GM21447 (cell line): ENCODE measurements around the gene EGFR.
"Not testable (repeated sequence)": the region's sequence is repeated elsewhere in the genome, so short reads cannot be mapped to it uniquely, and the experiment has no call there.

ENCODE experiments used
- ATAC-seq: cut with Tn5 transposase; IDR thresholded peaks from one replicate; pipeline ENCODE4 v1.9.1; 2021; ENCODE audit not compliant: unreplicated experiment

The EGFR gene

DNA sequence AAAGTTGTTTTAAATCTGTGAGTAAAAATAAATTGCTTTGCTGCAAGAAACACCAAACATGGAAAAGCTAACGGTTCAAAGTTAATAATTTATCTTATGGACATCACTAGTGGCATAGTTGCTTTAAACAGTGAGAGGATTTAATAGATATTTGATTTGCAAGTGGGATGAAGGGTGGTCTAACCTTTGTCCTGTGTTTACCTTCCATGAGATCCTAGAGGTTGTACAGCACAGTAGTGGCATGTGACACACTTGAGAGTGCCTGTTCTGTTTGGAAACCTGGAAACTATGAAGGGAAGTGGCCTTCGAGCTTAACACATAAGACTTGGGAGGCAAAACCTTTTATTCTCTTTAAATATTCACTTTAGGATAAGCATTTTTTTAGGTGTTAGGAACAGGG is 16.0 kb downstream of the EGFR start:
- ATAC-seq: no peak

DNA sequence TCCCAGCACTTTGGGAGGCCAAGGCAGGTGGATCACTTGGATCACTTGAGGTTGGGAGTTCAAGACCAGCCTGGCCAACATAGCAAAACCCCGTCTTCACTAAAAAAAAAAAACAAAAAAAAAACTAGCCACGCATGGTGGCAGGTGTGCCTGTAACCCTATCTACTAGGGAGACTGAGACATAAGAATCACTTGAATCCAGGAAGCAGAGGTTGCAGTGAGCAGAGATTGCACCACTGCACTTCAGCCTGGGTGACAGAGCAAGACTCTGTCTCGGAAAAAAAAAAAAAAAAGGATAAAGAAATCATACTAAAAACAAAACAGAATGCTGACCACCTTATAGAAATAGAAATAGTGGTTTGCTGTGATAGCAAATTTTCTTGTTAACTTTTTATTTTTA is 16.6 kb downstream of the EGFR start:
- not testable (repeated sequence) for ATAC-seq

DNA sequence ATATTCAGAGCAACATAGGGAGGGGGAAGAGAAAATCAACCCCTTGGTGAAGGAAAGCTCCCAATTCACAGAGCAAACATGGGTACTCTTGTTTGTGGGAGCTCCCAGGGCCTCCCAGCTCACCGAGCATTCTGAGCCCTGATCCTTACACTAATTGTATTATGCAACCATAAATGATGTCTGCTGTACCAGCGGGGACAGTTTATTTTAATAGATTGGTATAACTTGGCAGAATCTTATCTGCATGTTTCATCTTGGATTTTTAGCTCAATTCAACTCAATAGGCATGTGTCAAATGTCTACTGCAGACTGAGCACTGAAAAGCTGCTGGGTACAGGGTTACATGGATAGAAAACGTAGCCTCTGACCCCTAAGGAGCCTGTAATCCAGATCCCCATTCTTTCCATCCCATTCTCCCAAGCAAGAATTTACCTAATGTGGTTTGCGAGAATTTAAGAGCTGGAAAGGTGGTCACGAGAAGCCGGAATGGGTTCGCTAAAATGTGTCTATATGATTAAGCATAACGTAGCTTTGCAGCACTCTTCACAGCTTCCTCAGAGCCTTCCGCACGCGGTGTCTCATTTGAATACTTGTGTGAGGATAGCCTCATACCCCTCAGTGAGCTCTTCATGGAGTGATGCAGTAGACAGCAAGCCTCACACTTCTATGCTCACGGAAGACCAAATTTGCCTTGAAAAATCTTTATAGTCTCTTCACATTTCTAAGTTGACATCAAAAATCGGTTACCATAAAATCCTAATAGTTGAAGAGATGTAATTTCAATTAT is 18.3 kb downstream of the EGFR start:
- ATAC-seq: no peak

DNA sequence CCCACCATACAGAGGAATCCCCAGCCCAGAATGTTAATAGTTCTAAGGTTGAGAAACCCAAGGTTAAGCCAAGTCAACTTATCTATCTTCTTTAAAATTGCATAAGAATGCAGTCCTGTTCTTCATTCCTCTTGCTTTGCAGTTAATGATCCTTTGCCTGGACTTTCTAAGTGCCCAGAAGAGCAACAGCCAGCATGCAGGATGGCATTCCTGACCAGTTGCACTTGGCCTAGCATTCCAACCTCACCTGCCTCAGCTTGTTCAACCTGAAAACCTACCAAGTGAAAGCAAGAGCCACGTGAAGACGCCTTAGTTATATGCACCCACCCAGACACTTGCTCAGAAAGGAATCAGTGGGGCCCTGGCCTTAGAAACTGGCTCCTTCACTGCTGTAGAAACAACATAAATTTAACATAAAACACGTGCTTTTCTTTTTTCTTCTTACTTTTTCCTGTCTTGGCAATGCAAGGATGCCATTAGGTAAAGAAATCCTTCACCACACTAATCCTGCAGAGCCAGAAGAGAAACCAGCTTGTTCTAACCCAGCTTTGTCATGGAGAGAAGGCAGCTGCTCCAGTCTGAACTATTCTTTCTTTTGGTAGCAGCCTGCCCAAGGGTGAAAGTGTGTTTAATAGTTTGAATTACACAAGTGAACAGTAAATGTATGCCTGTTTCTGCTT is 25.0 kb downstream of the EGFR start:
- ATAC-seq: no peak

DNA sequence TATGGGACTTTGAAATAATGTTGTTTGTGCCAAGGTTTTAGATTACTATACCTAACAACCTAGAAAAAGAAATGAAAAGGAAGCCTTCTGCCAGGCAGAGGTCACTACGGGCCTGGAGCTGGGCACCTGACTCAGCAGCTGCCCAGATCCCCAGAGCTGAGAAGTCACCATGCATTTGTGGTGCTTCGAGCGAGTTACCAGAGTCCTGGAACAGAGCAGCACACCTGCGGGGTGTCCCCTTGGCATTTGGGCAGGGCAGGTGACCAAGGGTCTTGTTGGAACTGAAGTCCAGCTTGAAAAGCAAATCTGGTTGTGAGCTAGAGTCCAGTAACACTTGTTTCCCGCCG is 25.5 kb downstream of the EGFR start:
- no peak for ATAC-seq

DNA sequence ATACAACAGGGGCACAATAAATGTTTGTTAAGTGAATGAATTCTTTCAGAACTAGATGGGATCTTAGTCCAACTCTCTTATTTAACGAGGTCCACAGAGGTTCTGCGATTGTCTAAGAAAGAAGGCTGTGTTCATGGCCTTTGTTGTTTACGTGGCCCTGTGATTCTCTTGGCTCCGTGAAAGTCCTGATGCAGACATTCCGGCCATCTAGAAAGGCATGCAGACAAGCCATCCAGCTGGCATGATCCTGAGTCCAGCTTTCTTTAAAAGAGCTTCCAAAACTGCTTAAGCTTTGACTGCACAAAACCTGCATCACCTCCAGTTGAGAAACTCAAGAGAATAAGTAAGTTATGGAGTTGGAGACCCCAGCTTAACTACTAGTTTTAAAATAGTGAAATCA is 26.0 kb downstream of the EGFR start:
- ATAC-seq: no peak

DNA sequence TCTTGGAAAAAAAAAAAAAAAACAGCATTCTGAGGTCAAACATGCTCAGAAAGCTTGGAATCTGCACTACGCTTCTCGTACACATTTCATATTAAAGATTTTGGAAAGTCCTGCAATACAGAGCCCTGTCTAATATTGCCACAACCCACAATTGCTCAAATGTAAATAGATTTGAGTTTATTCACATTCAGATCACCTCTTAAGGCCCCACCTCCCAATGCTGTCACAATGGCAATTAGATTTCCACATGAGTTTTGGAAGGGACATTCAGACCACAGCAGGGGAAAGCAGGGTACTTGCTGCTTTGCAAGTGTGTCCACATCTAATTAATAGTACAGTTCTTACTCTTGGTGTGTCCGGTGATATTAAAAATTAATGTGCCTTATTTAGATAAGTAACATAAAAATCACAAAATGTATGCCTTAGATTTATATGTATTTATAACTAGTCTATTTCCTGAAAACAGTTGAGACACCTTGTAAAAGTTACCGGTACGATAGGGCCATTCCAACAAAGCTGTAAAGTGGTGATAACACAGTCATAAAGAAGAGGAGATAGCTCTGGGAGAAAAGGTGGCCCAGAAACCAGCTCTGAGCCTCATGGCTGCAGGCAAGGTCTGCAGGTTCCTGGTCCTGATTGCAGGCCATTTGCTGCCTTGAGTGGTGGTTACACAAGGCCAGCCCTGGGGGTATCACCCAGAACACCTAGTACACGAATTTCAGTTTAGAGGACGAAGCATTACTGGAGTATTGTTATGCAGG is 27.9 kb downstream of the EGFR start:
- no peak for ATAC-seq

DNA sequence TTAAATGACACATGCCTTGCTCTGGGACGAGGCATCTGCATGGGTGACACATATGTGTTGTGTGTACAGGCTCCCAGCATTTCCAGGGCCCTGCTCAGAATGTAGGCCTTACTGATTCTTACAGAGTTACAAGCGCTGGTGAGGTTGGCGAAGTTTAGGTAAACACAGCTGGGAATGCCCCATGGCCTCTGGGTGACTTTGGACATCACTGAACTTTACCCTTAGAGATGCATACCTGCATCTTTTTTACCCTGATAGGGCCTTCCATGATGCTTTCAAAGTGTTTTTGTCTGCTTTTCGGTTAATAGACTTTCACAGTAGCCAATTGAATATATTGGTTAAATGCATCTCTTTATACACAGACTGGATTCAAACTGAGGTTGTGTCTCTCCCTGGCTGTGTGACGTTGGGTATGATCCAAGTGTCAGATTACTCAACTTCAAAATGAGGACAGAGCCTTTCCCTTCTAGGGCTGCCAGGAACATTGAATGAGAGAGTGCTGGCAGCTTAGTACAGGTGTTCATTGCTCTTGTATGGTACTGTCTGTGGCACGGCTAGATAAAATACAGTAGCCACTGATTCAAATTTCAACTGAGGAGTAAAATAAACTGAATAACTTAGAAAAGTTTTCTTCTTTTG is 29.5 kb downstream of the EGFR start:
- no peak for ATAC-seq

DNA sequence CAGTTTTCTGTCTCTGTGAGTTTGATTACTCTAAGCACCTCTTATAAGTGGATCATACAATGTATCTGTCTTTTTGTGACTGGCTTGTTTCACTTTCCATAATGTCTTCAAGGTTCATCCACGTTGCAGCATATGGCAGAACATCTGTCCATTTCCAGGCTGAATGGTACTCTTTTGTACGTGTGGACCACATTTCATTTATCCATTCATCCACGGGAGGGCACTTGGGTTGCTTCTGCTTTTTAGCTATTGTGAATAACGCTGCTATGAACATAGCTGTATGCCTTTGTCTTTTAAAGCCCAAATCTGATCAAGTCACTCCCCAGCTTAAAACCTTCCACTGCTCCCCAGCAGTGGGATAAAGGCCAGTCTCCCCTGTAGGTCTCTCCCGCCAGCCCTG is 31.5 kb downstream of the EGFR start:
- ATAC-seq: no peak

DNA sequence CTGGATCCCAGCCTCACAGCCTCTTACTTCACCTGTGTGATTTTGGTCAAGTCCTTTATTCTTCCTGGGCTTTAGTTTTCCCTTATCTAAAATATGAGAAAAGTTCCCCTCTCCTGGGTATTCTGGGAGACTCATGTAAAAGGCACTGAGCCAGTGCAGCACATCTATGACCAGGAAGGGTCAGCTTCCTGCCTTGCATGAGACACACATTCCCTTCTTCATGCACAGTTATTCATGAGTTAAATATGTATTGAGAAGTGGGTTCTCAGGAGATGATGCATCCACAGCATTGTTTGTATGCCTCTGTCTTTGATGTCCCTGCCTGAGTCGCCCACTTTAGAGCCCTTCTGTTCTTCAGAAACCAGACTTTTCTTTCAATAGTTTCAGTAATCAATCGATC is 33.3 kb downstream of the EGFR start:
- no peak for ATAC-seq

DNA sequence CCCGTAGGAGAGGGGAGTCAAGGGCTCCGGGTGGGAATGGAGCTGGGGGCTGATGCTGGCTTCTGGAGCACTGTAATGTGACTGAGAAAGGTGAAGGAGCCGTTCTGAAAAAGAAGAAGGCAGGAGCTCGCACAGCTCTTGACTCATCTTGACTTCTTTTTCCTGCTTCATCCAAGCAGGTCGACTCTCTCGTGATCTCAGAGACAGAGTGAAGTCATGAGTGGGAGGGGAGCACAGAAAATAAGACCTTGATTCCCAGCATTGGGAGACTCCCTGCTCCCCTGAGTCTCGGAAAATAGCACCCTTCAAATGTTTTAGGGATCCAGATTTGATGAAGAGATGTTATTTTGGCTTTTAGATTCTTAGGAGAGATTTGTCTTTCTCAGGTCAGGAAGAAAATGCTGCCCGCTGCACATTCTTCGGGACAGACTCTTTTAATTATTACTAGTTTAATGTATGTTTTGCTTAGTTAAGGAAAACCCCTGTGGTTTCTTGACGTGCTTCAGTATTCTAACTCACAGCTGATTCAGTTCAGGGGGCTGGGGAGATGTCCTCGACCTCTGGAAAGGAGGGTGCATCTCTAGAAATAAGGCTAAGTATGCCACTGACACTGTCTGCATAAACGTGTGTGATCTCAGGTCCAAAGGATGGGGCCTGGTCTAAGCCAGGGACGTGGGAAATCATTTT is 34.1 kb downstream of the EGFR start:
- ATAC-seq: no peak

DNA sequence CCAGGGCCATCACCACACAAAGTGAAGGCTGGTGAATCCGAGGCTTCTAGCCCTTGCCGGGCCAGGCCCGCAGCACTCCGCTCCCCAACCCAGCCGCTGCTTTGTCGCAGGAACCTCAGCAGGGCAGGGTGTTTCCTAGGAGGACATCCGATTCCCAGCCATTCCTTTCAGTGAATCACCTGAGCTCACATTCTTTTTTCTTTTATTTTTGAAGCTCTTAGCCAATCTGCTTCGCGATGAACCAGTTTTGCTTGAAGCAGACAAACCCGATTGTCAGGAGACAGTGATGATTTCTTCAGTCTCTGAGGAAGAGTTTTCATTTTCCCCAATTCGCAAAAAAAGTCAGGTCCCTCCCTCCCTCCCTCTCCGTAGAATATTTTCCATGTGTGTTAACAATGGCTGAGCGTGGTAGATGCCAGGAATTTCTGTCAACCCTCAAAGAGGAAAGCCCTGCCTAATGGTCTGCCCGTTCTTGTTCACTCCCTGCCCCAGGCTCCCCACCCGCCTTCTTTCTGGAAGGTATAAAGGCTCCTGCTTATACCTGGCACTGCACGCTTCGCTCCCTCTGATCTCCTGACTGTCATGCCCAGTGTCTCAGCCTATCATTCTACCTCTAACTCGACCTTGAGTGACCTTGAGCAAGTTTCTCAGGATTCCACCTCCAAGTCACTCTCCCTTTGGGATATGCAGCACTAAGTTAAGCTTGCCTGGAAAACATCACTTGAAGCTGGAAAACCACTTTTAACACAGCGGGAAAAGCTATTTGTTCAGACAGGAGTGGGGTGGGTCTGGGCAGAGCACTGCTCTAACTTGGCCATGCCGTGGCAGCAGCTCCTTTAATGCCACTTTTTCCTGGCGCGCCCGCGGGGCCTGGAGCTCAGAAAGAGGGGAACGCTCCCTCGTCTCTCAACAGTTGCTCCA is 35.1 kb downstream of the EGFR start:
- no peak for ATAC-seq

DNA sequence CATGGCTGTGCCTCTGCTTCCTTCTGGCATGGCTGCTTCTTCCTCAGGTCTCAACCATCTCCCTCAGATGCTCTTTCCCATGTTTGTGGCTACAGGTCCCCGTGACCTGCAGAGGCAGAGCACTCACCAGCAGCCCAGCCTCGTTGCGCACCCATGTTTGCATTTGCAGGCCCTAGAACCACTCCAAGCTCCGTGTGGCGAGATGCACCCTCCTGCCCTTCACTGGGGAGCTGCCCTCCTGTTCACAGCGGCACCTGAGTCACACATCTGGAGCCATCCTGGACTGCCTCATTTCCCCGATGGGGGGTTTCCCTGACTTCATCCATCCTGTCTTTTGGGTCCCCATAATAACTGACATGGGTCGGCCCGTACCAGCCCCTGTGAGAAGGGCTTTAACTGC is 35.9 kb downstream of the EGFR start:
- ATAC-seq: no peak

DNA sequence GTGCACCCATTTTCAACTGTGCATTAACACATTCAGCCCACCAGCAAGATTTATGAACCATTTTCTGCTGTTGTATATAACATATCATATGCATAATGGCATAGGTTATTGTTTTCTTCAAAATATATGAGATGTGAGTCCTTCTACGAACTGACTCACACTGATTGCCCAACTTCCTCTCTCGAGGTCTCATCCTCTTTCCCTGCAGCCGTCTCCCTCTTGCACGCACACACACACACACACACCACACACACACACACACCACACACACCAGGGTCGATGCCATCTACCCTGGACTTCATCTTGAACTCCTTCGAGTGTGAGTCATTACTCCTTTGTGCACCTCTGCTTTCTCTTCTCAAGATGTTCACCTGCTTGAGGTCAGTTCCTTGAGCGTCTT is 36.7 kb downstream of the EGFR start:
- no peak for ATAC-seq

DNA sequence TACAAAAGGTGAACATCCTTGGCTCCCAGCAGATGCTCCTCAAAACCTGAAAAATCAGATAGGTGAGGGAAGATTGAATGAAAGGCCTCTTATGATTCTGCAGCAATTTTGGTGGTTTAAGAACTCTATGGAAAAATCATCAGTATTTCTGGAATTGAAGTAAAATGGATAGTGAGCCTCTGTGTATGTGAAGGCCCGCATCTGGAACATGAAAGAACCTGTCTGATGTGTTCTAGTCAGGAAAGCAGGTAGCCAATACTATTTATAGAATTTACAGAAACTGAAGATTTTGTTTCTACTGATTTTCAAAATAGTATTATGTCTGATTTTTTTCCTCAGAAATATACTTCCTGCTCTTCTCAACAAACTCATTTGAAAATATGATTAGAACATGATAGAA is 37.3 kb downstream of the EGFR start:
- ATAC-seq: no peak

DNA sequence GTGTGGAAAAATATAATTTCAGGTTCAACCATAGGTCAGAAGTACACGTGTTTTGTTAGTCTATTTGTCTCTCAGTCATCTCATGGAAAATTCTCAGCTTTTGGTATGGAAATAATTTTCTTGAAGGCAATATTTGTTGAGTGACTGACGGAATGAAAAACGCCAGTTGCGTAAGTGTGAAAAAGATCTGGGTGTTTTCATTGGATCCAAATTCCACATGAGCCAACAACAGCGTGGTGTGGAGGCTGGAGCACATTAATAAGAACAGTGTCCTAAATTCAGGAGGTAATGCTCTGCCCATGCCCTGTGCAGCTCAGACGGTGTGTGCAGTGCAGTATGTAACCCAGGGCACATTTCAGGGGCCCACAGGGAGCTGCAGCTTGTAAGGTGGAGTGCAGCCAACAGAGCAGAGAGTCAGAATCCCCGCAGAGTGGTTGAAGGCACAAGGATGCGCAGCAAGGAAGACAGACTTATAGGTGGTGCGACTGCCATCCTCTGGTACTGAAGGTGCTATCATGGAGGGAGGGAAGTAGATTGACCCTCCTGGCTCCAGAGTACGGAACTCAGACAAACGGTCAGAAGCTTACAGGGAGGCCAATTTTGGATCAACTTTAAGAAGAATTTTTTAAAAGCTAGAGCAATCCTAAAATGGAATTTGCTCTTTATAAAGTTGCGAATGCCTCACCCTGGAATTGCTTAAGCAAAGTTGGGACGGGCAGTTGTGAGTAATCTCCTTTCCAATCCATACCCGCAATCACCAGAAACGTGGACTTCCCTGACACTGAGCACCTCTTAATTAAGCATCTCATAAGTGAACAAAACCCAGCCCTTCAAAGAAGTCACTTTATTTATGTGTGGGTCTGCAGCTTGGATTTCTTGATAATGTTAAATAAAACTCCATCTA is 38.0 kb downstream of the EGFR start:
- no peak for ATAC-seq

DNA sequence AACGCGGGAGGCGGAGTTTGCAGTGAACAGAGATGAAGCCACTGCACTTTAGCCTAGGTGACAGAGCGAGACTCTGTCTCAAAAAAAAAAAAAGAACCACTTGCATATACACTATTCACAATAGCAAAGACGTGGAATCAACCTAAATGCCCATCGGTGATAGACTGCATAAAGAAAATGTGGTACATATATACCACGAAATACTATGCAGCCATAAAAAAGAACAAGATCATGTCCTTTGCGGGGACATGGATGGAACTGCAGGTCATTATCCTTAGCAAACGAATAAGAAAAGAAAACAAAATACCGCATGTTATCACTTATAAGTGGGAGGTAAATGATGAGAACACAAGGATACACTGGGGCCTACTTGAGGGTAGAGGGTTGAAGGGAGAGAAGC is 39.5 kb downstream of the EGFR start:
- no peak for ATAC-seq

DNA sequence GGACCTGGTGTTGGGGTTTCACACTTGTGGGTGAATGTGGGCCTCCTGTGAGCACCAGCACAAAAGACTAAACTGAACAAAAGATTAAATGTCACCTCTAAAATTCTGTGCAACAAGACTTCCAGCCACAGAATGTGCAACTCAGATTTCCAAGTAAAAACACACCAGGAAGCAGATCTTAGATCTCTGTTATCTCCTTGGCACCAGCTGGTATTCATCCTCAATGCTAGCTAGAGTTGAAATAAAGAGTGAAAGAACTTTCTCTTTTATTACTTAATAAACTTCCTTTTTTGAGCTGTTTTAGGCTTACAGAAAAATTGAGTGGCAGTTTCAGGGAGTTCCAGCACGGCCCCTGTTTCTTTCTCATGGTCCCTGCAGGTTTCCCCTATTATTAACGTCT is 40.2 kb downstream of the EGFR start:
- ATAC-seq: no peak

DNA sequence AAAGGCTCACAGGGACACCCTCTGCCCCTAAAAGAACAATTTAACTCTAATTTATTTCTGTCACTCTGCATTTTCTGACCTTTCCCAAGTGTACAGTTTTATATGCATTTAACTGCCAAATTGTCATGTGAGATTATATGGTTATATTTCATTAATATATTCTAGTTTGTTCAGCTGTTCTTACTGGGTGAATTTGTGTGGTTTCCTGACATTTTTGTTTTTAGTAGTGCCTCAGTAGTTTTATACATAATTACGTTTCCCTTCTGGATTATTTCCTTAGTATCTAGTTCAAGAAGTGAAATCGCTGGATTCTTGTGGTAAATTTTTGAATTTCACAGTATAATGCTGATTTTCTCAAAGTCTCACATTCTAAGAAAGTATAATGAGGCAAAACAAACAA is 41.3 kb downstream of the EGFR start:
- no peak for ATAC-seq
